IMR-90 (cell line): ENCODE data around the gene ZNF800. TPM values are rescaled to one million over a fixed set of nuclear protein-coding genes. Genes with fewer than 3 reads are reported as not detected.

Experiments used
- ATAC-seq: fragments of 200-7000 bp; cut with Tn5 transposase; 2 replicates; pipeline ENCODE4 v1.9.1; 2020; ENCODE audit warnings: low read depth, mild to moderate bottlenecking, moderate library complexity
- BruUV-seq: library from RNA; stranded (reverse); fragments of 400-500 nt; replicated peaks from 2 replicates; lab custom pipeline; 2021; lab: Mats Ljungman, UMichigan
- CTCF ChIA-PET: fragments of 300-600 bp; formaldehyde crosslinking; extraction: SDS; loops from one replicate; lab custom pipeline; 2021; ENCODE audit warnings: antibody characterized with exemption; lab: Yijun Ruan, JAX
- POLR2A ChIA-PET: fragments of 300-600 bp; sonication (Branson Sonifier 250); formaldehyde crosslinking; loops from one replicate; lab custom pipeline; 2022; ENCODE audit warnings: antibody characterized with exemption; ENCODE audit not compliant: unreplicated experiment; lab: Charles Lee
- DNase-seq: peaks from one replicate; pipeline ENCODE4 v3.0.0; 2013
- H2AFZ ChIP-seq: replicated peaks from 2 replicates; pipeline ENCODE3; 2013; ENCODE audit warnings: low read length, mild to moderate bottlenecking; ENCODE audit not compliant: poor library complexity
- H2AK5ac ChIP-seq: 2 replicates; pipeline ENCODE4 v1.6.1; 2013; ENCODE audit warnings: low read depth, low read length, inconsistent platforms
- H2AK9ac ChIP-seq: replicated peaks from 2 replicates; pipeline ENCODE3; 2013; ENCODE audit warnings: mild to moderate bottlenecking, low read depth, low read length, moderate library complexity; ENCODE audit not compliant: poor library complexity
- H2BK120ac ChIP-seq: 2 replicates; pipeline ENCODE4 v1.6.1; 2013; ENCODE audit warnings: low read depth, low read length, inconsistent platforms
- H2BK15ac ChIP-seq: 3 replicates; pipeline ENCODE4 v1.6.1; 2013; ENCODE audit warnings: low read depth, low read length, inconsistent platforms
- H2BK20ac ChIP-seq: 2 replicates; pipeline ENCODE4 v1.6.1; 2013; ENCODE audit warnings: low read depth, mild to moderate bottlenecking, inconsistent platforms, low read length, moderate library complexity
- H2BK5ac ChIP-seq: 2 replicates; pipeline ENCODE4 v1.6.1; 2013; ENCODE audit warnings: mild to moderate bottlenecking, low read depth, low read length, inconsistent platforms; ENCODE audit not compliant: poor library complexity, severe bottlenecking
- H3K14ac ChIP-seq: replicated peaks from 2 replicates; pipeline ENCODE4 v1.6.1; 2013; ENCODE audit warnings: low read depth, low read length, inconsistent platforms
- H3K18ac ChIP-seq: 2 replicates; pipeline ENCODE4 v1.6.1; 2013; ENCODE audit warnings: low read depth, low read length, control low read depth
- H3K23ac ChIP-seq: 2 replicates; pipeline ENCODE4 v1.6.1; 2013; ENCODE audit warnings: low read depth, low read length, inconsistent platforms
- H3K27ac ChIP-seq: 2 replicates; pipeline ENCODE4 v1.5.1; 2013; ENCODE audit warnings: mild to moderate bottlenecking, control low read depth, low read length; ENCODE audit not compliant: insufficient read depth
- H3K27me3 ChIP-seq: 2 replicates; pipeline ENCODE4 v1.6.1; 2013; ENCODE audit warnings: low read length; ENCODE audit not compliant: control insufficient read depth, insufficient read depth
- H3K36me3 ChIP-seq: 2 replicates; pipeline ENCODE4 v1.6.1; 2013; ENCODE audit warnings: low read length, mixed read lengths; ENCODE audit not compliant: control insufficient read depth, insufficient read depth
- H3K4ac ChIP-seq: 2 replicates; pipeline ENCODE4 v1.6.1; 2013; ENCODE audit warnings: low read depth, low read length, inconsistent platforms
- H3K4me1 ChIP-seq: 2 replicates; pipeline ENCODE4 v1.6.1; 2013; ENCODE audit warnings: low read length, mixed read lengths; ENCODE audit not compliant: control insufficient read depth, insufficient read depth
- H3K4me2 ChIP-seq: 2 replicates; pipeline ENCODE4 v1.6.1; 2013; ENCODE audit warnings: low read depth, mild to moderate bottlenecking, control low read depth, low read length, moderate library complexity
- H3K4me3 ChIP-seq: 2 replicates; pipeline ENCODE4 v1.5.1; 2013; ENCODE audit warnings: low read depth, mild to moderate bottlenecking, control low read depth, low read length, moderate library complexity; ENCODE audit not compliant: insufficient read depth
- H3K56ac ChIP-seq: 2 replicates; pipeline ENCODE4 v1.6.1; 2013; ENCODE audit warnings: low read length, inconsistent platforms; ENCODE audit not compliant: insufficient read depth; ENCODE audit errors: extremely low read depth
- H3K79me1 ChIP-seq, 2 experiments: 2 replicates each; pipeline ENCODE4 v1.6.1; 2013; ENCODE audit warnings: low read length in 2 of 2, inconsistent platforms in 1 of 2, low read depth in 1 of 2
- H3K9ac ChIP-seq: 2 replicates; pipeline ENCODE4 v1.6.1; 2013; ENCODE audit warnings: low read depth, low read length, control low read depth
- H3K9me1 ChIP-seq: 2 replicates; pipeline ENCODE4 v1.6.1; 2013; ENCODE audit warnings: low read length, inconsistent platforms; ENCODE audit not compliant: insufficient read depth
- H3K9me3 ChIP-seq: 2 replicates; pipeline ENCODE4 v1.6.1; 2013; ENCODE audit warnings: low read length; ENCODE audit not compliant: control insufficient read depth, insufficient read depth
- H4K20me1 ChIP-seq: 2 replicates; pipeline ENCODE4 v1.6.1; 2013; ENCODE audit warnings: low read length, inconsistent platforms; ENCODE audit not compliant: insufficient read depth
- H4K5ac ChIP-seq: 2 replicates; pipeline ENCODE4 v1.6.1; 2013; ENCODE audit warnings: mild to moderate bottlenecking, low read depth, low read length, control low read depth
- H4K8ac ChIP-seq, 2 experiments: 2 replicates each; pipeline ENCODE4 v1.6.1; 2013; ENCODE audit warnings: low read depth in 2 of 2, low read length in 2 of 2, control low read depth in 1 of 2, inconsistent platforms in 1 of 2
- H4K91ac ChIP-seq: 2 replicates; pipeline ENCODE4 v1.6.1; 2013; ENCODE audit warnings: low read depth, low read length, inconsistent platforms; ENCODE audit not compliant: insufficient read depth
- CHD1 ChIP-seq: IDR thresholded peaks from 2 replicates; pipeline ENCODE4 v1.6.1; 2012; ENCODE audit warnings: low read depth, low read length, improper control_type of control experiment
- ELK1 ChIP-seq: fragments of 150-350 bp; IDR thresholded peaks from 2 replicates; pipeline ENCODE4 v1.6.1; 2016; ENCODE audit warnings: low read depth, mild to moderate bottlenecking, low read length, moderate library complexity, borderline replicate concordance
- FOS ChIP-seq: fragments of 150-350 bp; IDR thresholded peaks from 2 replicates; pipeline ENCODE4 v1.6.1; 2016; ENCODE audit warnings: low read depth, low read length
- MAFK ChIP-seq: IDR thresholded peaks from 2 replicates; pipeline ENCODE4 v1.6.1; 2012; ENCODE audit warnings: low read depth, low read length, improper control_type of control experiment
- NFE2L2 ChIP-seq: fragments of 150-350 bp; IDR thresholded peaks from 2 replicates; pipeline ENCODE4 v1.6.1; 2016; ENCODE audit warnings: low read depth, mild to moderate bottlenecking, low read length
- RAD21 ChIP-seq: IDR thresholded peaks from 2 replicates; pipeline ENCODE4 v1.6.1; 2012; ENCODE audit warnings: low read length, improper control_type of control experiment
- USF2 ChIP-seq: fragments of 150-350 bp; IDR thresholded peaks from 2 replicates; pipeline ENCODE4 v1.6.1; 2017; ENCODE audit warnings: mild to moderate bottlenecking, antibody characterized with exemption, low read length, low read depth
- WGBS, 2 experiments: methylation state at CpG; one replicate each; pipeline versions ENCODE4 v1.1.5 to v1.1.7; 2013; ENCODE audit warnings: missing lambda C conversion rate in 2 of 2; ENCODE audit not compliant: insufficient read length in 1 of 2; ENCODE audit errors: extremely low coverage in 2 of 2; 5-methylcytosine and 5-hydroxymethylcytosine counted together
- dilution Hi-C: fragments of 300-500 bp; cut with HindIII; formaldehyde crosslinking; loops from one replicate; pipeline ENCODE4 v1.14.3; 2018; ENCODE audit warnings: low sequenced_read_pairs; ENCODE audit not compliant: unreplicated experiment
- in situ Hi-C: fragments of 300-500 bp; cut with MboI; formaldehyde crosslinking; loops from 3 replicates; pipeline ENCODE4 v1.14.3; 2019; ENCODE audit warnings: low sequenced_read_pairs, inconsistent platforms, mixed read lengths
- intact Hi-C: fragments of 100-400 bp; cut with micrococcal nuclease; formaldehyde crosslinking; loops from 2 replicates; pipeline ENCODE4 v1.10.0; 2022
- polyA plus RNA-seq, 3 experiments: library from polyadenylated mRNA; depleted of rRNA; stranded (reverse); fragments of >200 nt; gene quantifications; 2 replicates each; pipeline ENCODE4 v1.2.3, GENCODE V29; 2012; ENCODE audit warnings: low replicate concordance in 1 of 3
- total RNA-seq: library from RNA; depleted of rRNA; stranded (reverse); fragments of >200 nt; gene quantifications from 2 replicates; pipeline ENCODE4 v1.2.3, GENCODE V29; 2012

ZNF800 gene
- total and polyA plus RNA-seq, 2 of the 4 experiments (the other 2 are of a cell fraction), result 6.9 to 13.1 TPM

DNA sequence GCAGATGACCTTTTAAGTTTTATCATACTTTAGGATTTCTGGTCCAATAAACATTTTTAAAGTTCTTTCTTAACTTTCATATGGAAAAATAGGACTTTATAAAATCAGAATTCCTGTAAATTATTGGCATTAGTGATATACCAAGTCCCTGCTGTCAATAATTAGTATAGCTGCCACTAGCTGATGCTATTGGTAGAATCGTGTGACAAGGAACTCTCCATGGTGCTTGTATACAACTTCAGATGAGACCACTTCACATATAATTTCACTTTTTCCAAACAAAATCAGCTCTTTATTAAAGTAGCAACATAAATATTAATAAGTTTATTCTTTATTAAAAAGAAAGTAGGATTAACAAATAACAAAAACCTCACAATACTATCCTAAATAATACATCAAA is 49.9 kb downstream of the ZNF800 start:
- H2AK5ac ChIP-seq, result no peak overlapping the region
- dilution Hi-C loops, result no loop called here

More for the DNA sequence above, 49.9 kb downstream of the ZNF800 start:
- Histone ChIP-seq H2BK5ac (no peak overlapping the region), H4K20me1 (no peaks in the 10 kb centered on the region), H3K36me3 (no peaks in the 10 kb centered on the region), H3K14ac (no peak overlapping the region), H2BK15ac (no peak overlapping the region), H4K91ac (no peak overlapping the region), H2BK20ac (no peak overlapping the region), H3K18ac (no peak overlapping the region), H3K4me2 (no peak overlapping the region), H3K9ac (no peak overlapping the region), H3K4me3 (no peak overlapping the region), H2AK9ac (no peak overlapping the region), H3K9me1 (peaks cover 4% of the 10 kb centered on the region; the same call in 1 of the 2 replicates), H3K79me1 (no peaks in the 10 kb centered on the region), H3K23ac (no peak overlapping the region), H2BK120ac (no peak overlapping the region), H4K8ac (no peak overlapping the region), H4K5ac (no peak overlapping the region), H3K27me3 (no peaks in the 10 kb centered on the region), H3K4me1 (no peaks in the 10 kb centered on the region), H3K27ac (no peak overlapping the region), H3K56ac (no peak overlapping the region), H2AFZ (no peak overlapping the region), H3K4ac (no peak overlapping the region), H3K9me3 (no peaks in the 10 kb centered on the region)
- in situ Hi-C loops, result no loop called here
- DNase-seq (no peak), ATAC-seq (no peak)
- no CpG with 5 or more reads among the region's 1 CpG for WGBS, 2 experiments
- ChIA-PET CTCF (no interaction called here), POLR2A (no interaction called here)
- no peak for TF ChIP-seq MAFK
- no peak for TF ChIP-seq NFE2L2
- no peak for TF ChIP-seq ELK1
- no peak for TF ChIP-seq FOS
- TF ChIP-seq RAD21, result no peak
- no peak for TF ChIP-seq USF2
- no peak for TF ChIP-seq CHD1
- BruUV-seq, result no TSS peak
- intact Hi-C loops, result no loop called here
